Endothelial cell of umbilical vein (primary cell): ENCODE data around the gene PRR16. TPM values are rescaled to one million over a fixed set of nuclear protein-coding genes. Genes with fewer than 3 reads are reported as not detected.

ENCODE experiments used
- BruUV-seq: library from RNA; stranded (reverse); fragments of 400-500 nt; replicated peaks from 2 replicates; lab custom pipeline; 2021; lab: Mats Ljungman, UMichigan
- CTCF ChIA-PET: fragments of 300-600, 350-600 bp; sonication (Branson Sonifier 250); formaldehyde crosslinking; loops from one replicate; lab custom pipeline; 2021; ENCODE audit warnings: antibody characterized with exemption, inconsistent platforms; lab: Charles Lee
- POLR2A ChIA-PET: fragments of 300-600, 350-600 bp; sonication (Branson Sonifier 250); formaldehyde crosslinking; loops from one replicate; lab custom pipeline; 2021; ENCODE audit warnings: antibody characterized with exemption, inconsistent platforms; lab: Charles Lee
- DNase-seq: peaks from one replicate; pipeline ENCODE4 v3.0.0-alpha.2; 2011; ENCODE audit warnings: low read depth, low spot score
- FAIRE-seq: peaks from 2 replicates; lab custom pipeline; 2011; peaks lifted over from hg19 to GRCh38; lab: Jason Lieb, UNC
- H2AFZ ChIP-seq: 2 replicates; pipeline ENCODE4 v1.6.0; 2012; ENCODE audit warnings: low read depth, low read length, control low read depth, inconsistent platforms
- H3K27ac ChIP-seq: 2 replicates; pipeline ENCODE4 v1.5.1; 2011; ENCODE audit warnings: low read depth, mild to moderate bottlenecking, control low read depth, low read length, moderate library complexity; ENCODE audit not compliant: insufficient read depth
- H3K27me3 ChIP-seq, 2 experiments: 2 replicates each; pipeline versions ENCODE4 v1.6.0 to v1.6.1; 2011; ENCODE audit warnings: low read length in 2 of 2, mixed read lengths in 1 of 2; ENCODE audit not compliant: control insufficient read depth in 2 of 2, insufficient read depth in 2 of 2
- H3K36me3 ChIP-seq, 2 experiments: 2 replicates in 1 of 2; 3 replicates in 1 of 2; pipeline ENCODE4 v1.5.1; 2011; ENCODE audit warnings: low read length in 2 of 2, mild to moderate bottlenecking in 1 of 2, moderate library complexity in 1 of 2; ENCODE audit not compliant: control insufficient read depth in 2 of 2, insufficient read depth in 2 of 2; ENCODE audit errors: extremely low read depth in 1 of 2
- H3K4me1 ChIP-seq: 3 replicates; pipeline ENCODE4 v1.5.1; 2011; ENCODE audit warnings: mild to moderate bottlenecking, low read length; ENCODE audit not compliant: control insufficient read depth, insufficient read depth; ENCODE audit errors: extremely low read depth
- H3K4me2 ChIP-seq: 2 replicates; pipeline ENCODE4 v1.6.1; 2011; ENCODE audit warnings: low read length, control low read depth, mixed read lengths; ENCODE audit not compliant: insufficient read depth
- H3K4me3 ChIP-seq, 3 experiments: fragments of 200-600 bp in 1 of 3; sonication (generic), shearing (Covaris generic) in 1 of 3; replicated peaks in 1 of 3; 2 replicates each; pipeline ENCODE4 v1.5.1; 2011 to 2016; ENCODE audit warnings: control low read depth in 3 of 3, low read length in 3 of 3, mild to moderate bottlenecking in 2 of 3, inconsistent platforms in 1 of 3, low read depth in 1 of 3, moderate library complexity in 1 of 3; ENCODE audit not compliant: insufficient read depth in 1 of 3
- H3K79me2 ChIP-seq: 2 replicates; pipeline ENCODE4 v1.6.0; 2012; ENCODE audit warnings: low read length, inconsistent platforms; ENCODE audit not compliant: control insufficient read depth, insufficient read depth
- H3K9ac ChIP-seq: replicated peaks from 2 replicates; pipeline ENCODE3; 2011; ENCODE audit warnings: low read length, control low read depth; ENCODE audit not compliant: insufficient read depth; ENCODE audit errors: extremely low read depth
- H3K9me1 ChIP-seq: replicated peaks from 3 replicates; pipeline ENCODE4 v1.6.0; 2011; ENCODE audit warnings: mild to moderate bottlenecking, low read length; ENCODE audit not compliant: control insufficient read depth, insufficient read depth; ENCODE audit errors: extremely low read depth
- H3K9me3 ChIP-seq: replicated peaks from 2 replicates; pipeline ENCODE4 v1.5.1; 2012; ENCODE audit warnings: low read length, inconsistent platforms; ENCODE audit not compliant: control insufficient read depth, insufficient read depth
- H4K20me1 ChIP-seq: replicated peaks from 2 replicates; pipeline ENCODE3; 2011; ENCODE audit warnings: mild to moderate bottlenecking, low read length; ENCODE audit not compliant: control insufficient read depth, insufficient read depth; ENCODE audit errors: extremely low read depth
- EZH2 ChIP-seq: IDR thresholded peaks from 2 replicates; pipeline ENCODE4 v1.6.1; 2012; ENCODE audit warnings: borderline replicate concordance, low read depth, mild to moderate bottlenecking, moderate library complexity, low read length, inconsistent platforms; ENCODE audit not compliant: severe bottlenecking
- FOS ChIP-seq: IDR thresholded peaks from 2 replicates; pipeline ENCODE4 v1.6.1; 2011; ENCODE audit warnings: mild to moderate bottlenecking, low read length, moderate library complexity, borderline replicate concordance; ENCODE audit not compliant: insufficient read depth
- GATA2 ChIP-seq: IDR thresholded peaks from 2 replicates; pipeline ENCODE4 v1.7.0; 2011; ENCODE audit warnings: low read depth, mild to moderate bottlenecking, moderate library complexity, mixed read lengths, low read length; ENCODE audit not compliant: insufficient read length, insufficient read depth
- MYC ChIP-seq: IDR thresholded peaks from one replicate; pipeline ENCODE4 v1.6.1; 2011; ENCODE audit warnings: mild to moderate bottlenecking, low read depth, low read length
- dilution Hi-C: fragments of 300-500 bp; cut with MboI; formaldehyde crosslinking; loops from one replicate; pipeline ENCODE4 v1.15.0; 2019; ENCODE audit warnings: low sequenced_read_pairs; ENCODE audit not compliant: extremely low pct_ligation_motif_present
- intact Hi-C: fragments of 100-400 bp; cut with micrococcal nuclease; formaldehyde crosslinking; loops from one replicate; pipeline ENCODE4 v1.10.0; 2022
- polyA plus RNA-seq, 4 experiments: library from polyadenylated mRNA; depleted of rRNA in 3 of 4; stranded (reverse) in 3 of 4; unstranded in 1 of 4; fragments of >200 nt; gene quantifications; 2 replicates each; pipeline versions ENCODE4 v1.2.1 to v1.2.3, GENCODE V29; 2011 to 2012; ENCODE audit warnings: missing spikeins in 1 of 4
- total RNA-seq: library from RNA; stranded (reverse); gene quantifications from 2 replicates; pipeline ENCODE4 v1.2.3, GENCODE V29; 2021
- TF ChIP-seq, protein P1 (sequence below): IDR thresholded peaks from 2 replicates; pipeline ENCODE4 v1.6.1; 2011; ENCODE audit not compliant: insufficient read depth, insufficient read length
- TF ChIP-seq, protein P2 (sequence below), 2 donors: IDR thresholded peaks; 1 replicate in 1 of 2; 2 replicates in 1 of 2; pipeline ENCODE4 v1.5.1; 2011; ENCODE audit warnings: low read length in 2 of 2, mild to moderate bottlenecking in 2 of 2, moderate library complexity in 2 of 2, control low read depth in 1 of 2, inconsistent platforms in 1 of 2, low read depth in 1 of 2; ENCODE audit not compliant: insufficient read depth in 1 of 2; ENCODE audit errors: extremely low read depth in 1 of 2

The PRR16 gene
- total and polyA plus RNA-seq, 2 donors (not counting 3 experiments of a cell fraction or from before 2014, with no cell fraction given) = 0.91 to 1.2 TPM

DNA sequence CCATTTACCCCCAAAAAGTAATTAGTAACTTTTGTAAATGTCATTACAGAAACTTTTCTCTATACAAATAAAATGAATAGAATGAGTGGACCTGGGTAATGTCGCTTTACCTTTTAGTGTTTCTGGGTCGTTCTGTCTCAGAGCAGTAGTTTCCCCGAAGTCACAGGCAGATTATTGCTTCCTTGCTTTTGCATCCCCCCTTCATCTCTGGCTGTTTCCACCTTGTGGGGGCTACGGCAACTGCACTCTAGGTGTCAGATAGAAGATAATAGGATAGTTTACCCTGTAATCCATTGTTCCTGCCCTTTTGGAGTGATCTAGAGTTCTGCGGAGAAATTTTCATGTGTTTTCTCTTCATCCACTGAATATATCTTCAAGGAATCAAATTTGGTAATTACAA, 68.7 kb downstream of the PRR16 start:
- Histone ChIP-seq H3K27me3 (no peaks in the 10 kb centered on the region), H2AFZ (no peak overlapping the region), H3K4me1 (no peaks in the 10 kb centered on the region), H4K20me1 (no peaks in the 10 kb centered on the region), H3K27ac (no peak overlapping the region), H3K9me1 (no peaks in the 10 kb centered on the region), H3K9ac (no peak overlapping the region), H3K36me3 (no peaks in the 10 kb centered on the region), H3K9me3 (no peaks in the 10 kb centered on the region), H3K4me3 (no peak overlapping the region), H3K4me2 (no peak overlapping the region), H3K79me2 (no peaks in the 10 kb centered on the region)
- DNase-seq (no peak), FAIRE-seq (no peak)
- POLR2A ChIA-PET = no interaction called here
- dilution Hi-C loops = no loop called here
- intact Hi-C loops = loop anchor here (10.0 kb wide), 1 partner anchor 468 kb away; no protein-coding TSS in a partner anchor
- CTCF ChIA-PET = no interaction called here
- no TSS peak for BruUV-seq
- TF ChIP-seq MYC = no peak
- no peak for TF ChIP-seq EZH2
- TF ChIP-seq, protein P1, sequence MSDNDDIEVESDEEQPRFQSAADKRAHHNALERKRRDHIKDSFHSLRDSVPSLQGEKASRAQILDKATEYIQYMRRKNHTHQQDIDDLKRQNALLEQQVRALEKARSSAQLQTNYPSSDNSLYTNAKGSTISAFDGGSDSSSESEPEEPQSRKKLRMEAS = no peak
- TF ChIP-seq, protein P2, sequence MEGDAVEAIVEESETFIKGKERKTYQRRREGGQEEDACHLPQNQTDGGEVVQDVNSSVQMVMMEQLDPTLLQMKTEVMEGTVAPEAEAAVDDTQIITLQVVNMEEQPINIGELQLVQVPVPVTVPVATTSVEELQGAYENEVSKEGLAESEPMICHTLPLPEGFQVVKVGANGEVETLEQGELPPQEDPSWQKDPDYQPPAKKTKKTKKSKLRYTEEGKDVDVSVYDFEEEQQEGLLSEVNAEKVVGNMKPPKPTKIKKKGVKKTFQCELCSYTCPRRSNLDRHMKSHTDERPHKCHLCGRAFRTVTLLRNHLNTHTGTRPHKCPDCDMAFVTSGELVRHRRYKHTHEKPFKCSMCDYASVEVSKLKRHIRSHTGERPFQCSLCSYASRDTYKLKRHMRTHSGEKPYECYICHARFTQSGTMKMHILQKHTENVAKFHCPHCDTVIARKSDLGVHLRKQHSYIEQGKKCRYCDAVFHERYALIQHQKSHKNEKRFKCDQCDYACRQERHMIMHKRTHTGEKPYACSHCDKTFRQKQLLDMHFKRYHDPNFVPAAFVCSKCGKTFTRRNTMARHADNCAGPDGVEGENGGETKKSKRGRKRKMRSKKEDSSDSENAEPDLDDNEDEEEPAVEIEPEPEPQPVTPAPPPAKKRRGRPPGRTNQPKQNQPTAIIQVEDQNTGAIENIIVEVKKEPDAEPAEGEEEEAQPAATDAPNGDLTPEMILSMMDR (IDR thresholded peaks at IDR 0.05; ENCODE audit: extremely low read depth in 1 of 2, insufficient read depth in 1 of 2, low read depth in 1 of 2, low read length in 2 of 2) = peak in 1 of 2 donors; percentile 7
- no peak for TF ChIP-seq FOS
- TF ChIP-seq GATA2 = no peak
